ENCODE measurements around the gene ITFG2.
"Not testable (repeated sequence)": the region's sequence is repeated elsewhere in the genome, so short reads cannot be mapped to it uniquely, and the experiment has no call there.

The ITFG2 gene

DNA sequence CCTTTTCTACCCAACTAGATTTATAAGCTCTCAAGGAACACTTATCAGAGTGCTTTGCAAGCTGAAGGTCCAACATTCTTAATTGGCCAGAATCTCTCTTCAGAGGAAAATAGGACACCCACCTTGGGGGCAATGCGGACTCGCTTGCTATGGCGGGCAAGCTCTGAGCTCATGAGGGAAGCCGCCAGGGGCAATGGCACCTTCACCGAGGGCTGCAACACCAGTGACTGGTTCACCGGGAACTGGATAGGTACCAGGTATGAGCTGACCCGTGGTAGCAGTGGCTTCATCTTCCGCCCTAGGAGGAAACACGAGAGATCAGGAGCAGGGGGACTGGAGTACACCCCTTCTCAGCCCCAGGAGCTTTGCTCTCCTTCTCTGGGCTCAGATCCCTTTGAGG lies 51.7 kb downstream of the ITFG2 start:
- no peak for DNase-seq

DNA sequence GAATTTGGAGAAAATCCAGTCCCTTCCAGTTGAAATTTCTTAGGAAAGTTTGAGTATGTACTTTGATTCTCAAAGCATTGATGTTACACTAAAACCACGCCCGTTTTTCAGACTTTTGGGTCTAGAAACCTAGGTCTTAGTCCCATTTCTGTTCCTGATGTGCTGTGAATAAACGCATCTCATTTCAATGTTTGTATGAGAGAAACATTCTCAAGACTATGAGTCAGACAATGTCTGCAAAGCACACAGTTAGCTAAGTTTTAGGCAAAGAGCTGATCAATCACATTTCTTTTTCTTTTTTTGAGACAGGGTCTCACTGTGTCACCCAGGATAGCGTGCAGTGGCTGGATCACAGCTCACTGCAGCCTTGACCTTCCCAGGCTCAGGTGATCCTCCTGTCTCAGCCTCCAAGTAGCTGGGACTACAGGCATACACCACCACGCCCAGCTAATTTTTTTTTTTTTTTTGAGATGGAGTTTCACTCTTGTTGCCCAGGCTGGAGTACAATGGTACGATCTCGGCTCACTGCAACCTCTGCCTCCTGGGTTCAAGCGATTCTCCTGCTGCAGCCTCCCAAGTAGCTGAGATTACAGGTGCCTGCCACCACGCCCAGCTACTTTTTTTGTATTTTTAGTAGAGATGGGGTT lies 56.6 kb downstream of the ITFG2 start:
- not testable (repeated sequence) for DNase-seq

Data from stimulated activated CD4-positive, alpha-beta T cell treated with anti-CD3 and anti-CD28 coated beads, Interleukin-1b, Interleukin-23, amount 100 ng/mL, for 48 hours (primary cell).